Measurements from ENCODE around the gene DOLK.

The DOLK gene

GRCh38 chr9:128943832-128944620, 3.4 kb downstream of the DOLK start:
- TF ChIP-seq TARDBP (IDR thresholded peaks at IDR 0.05) (no peak), SUZ12 (IDR thresholded peaks at IDR 0.05) (no peak), ZNF384 (IDR thresholded peaks at IDR 0.05) (no peak), SP1 (IDR thresholded peaks at IDR 0.05) (no peak), LEF1 (IDR thresholded peaks at IDR 0.05; ENCODE audit: borderline replicate concordance) (no peak), NFRKB (IDR thresholded peaks at IDR 0.05) (no peak), ELF4 (IDR thresholded peaks at IDR 0.05) (no peak), L3MBTL2 (conservative IDR thresholded peaks at IDR 0.05) (no peak), HDGF (IDR thresholded peaks at IDR 0.05; ENCODE audit: borderline replicate concordance) (no peak), ARNT (IDR thresholded peaks at IDR 0.05) (no peak), FOXM1 (IDR thresholded peaks at IDR 0.05; ENCODE audit: borderline replicate concordance) (no peak), CTBP1 (IDR thresholded peaks at IDR 0.05; ENCODE audit: borderline replicate concordance) (no peak), FOXA1 (IDR thresholded peaks at IDR 0.05) (no peak), PKNOX1 (IDR thresholded peaks at IDR 0.05) (no peak)
- no peak for DNase-seq (ENCODE audit: extremely low spot score)
- ChIA-PET POLR2A (no interaction called here), CTCF (no interaction called here)

- TF ChIP-seq PKNOX1 (IDR thresholded peaks at IDR 0.05) (no peak), HDGF (IDR thresholded peaks at IDR 0.05; ENCODE audit: borderline replicate concordance) (no peak), FOXK2 (IDR thresholded peaks at IDR 0.05) (no peak), BHLHE40 (IDR thresholded peaks at IDR 0.05; ENCODE audit: borderline replicate concordance) (no peak), ZNF384 (IDR thresholded peaks at IDR 0.05) (no peak), CTBP1 (IDR thresholded peaks at IDR 0.05; ENCODE audit: borderline replicate concordance) (no peak), TARDBP (IDR thresholded peaks at IDR 0.05) (no peak), NFRKB (IDR thresholded peaks at IDR 0.05) (no peak), SP1 (IDR thresholded peaks at IDR 0.05) (no peak)
- no peak for DNase-seq (ENCODE audit: extremely low spot score)
- ChIA-PET POLR2A (no interaction called here), CTCF (no interaction called here)
These were observed 6.3 kb downstream of the DOLK start for GRCh38 chr9:128940946-128941755.

DNA sequence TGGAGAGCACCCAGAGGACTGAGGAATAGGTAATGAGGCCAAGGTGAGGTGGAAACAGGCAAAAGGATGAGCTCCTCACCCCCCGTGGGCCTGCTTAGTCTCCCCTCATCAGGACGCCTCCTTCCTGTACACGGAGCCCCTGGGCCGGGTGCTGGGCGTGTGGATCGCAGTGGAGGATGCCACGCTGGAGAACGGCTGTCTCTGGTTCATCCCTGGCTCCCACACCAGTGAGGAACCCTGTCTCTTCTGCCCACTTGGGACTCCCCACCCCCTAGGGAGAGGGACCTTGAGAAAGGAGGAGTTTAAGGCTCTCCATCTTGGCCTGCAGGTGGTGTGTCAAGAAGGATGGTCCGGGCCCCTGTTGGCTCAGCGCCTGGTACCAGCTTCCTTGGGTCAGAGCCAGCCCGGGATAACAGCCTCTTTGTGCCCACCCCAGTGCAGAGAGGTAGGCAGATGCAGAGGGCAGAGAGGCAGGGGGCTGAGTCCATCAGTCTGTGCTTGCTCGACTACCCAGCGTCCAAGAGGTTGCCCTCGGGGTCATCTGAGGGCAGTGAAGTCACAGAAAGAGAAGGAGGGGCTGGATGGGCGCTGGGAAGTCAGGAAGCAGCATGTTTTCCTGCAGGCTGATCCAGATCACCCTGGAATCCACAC, 7.0 kb downstream of the DOLK start:
- POLR2A ChIA-PET: no interaction called here
- TF ChIP-seq TARDBP (IDR thresholded peaks at IDR 0.05) (no peak), BHLHE40 (IDR thresholded peaks at IDR 0.05; ENCODE audit: borderline replicate concordance) (no peak), NFRKB (IDR thresholded peaks at IDR 0.05) (no peak), SP1 (IDR thresholded peaks at IDR 0.05) (no peak), ARNT (IDR thresholded peaks at IDR 0.05) (no peak), ELF4 (IDR thresholded peaks at IDR 0.05) (no peak), L3MBTL2 (conservative IDR thresholded peaks at IDR 0.05) (no peak), HDGF (IDR thresholded peaks at IDR 0.05; ENCODE audit: borderline replicate concordance) (no peak), CTBP1 (IDR thresholded peaks at IDR 0.05; ENCODE audit: borderline replicate concordance) (no peak), ZNF384 (IDR thresholded peaks at IDR 0.05) (no peak), PKNOX1 (IDR thresholded peaks at IDR 0.05) (no peak), SUZ12 (IDR thresholded peaks at IDR 0.05) (no peak), FOXM1 (IDR thresholded peaks at IDR 0.05; ENCODE audit: borderline replicate concordance) (no peak), LEF1 (IDR thresholded peaks at IDR 0.05; ENCODE audit: borderline replicate concordance) (no peak), FOXK2 (IDR thresholded peaks at IDR 0.05) (no peak), FOXA1 (IDR thresholded peaks at IDR 0.05) (no peak)
- DNase-seq (ENCODE audit: extremely low spot score): no peak
- CTCF ChIA-PET: no interaction called here

DNA sequence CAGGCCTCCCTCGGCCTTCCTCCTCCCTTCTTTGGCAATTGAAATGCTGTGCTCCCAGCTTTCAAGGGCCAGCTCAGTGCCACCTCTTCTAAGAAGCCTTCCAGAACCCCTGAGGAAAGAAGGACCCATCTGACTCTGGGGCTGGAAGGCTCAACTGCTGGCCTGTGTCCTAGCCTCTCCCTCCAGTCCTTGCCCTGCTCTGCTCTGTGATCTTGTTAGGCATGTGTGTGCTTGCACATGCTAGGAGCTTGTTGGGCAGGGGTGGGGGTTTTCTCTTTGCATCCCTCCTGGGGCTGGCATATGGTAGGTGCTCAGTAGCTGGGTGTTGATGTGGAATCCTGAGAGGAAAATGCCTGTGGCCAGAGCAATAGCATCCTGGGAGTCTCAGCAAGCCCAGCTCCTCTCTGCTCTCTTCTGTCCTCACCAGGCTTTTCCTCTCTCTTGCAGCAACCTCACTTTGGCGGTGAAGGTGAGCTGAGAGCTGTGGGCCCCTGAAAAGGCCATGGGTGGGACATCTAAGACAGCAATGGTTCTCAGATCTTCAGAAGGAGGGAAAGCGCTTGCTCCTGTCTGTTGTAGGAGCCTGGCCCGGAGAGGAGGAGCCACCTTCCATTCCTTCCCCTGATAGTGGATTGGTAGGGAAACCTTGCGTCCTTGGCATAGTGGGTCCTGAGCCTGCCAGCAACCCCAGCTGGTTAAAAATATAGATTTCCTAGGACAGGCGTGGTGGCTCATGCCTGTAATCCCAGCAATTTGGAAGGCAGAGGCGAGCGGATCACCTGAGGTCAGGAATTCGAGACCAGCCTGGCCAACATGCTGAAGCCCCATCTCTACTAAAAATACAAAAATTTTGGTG, 9.9 kb downstream of the DOLK start:
- ChIA-PET POLR2A (interaction anchor here (1.2 kb wide), 2 partner anchors 10 to 11 kb away, joined by 3 read pairs; no protein-coding TSS in a partner anchor), CTCF (no interaction called here)
- no peak for DNase-seq (ENCODE audit: extremely low spot score)
- TF ChIP-seq NFRKB (IDR thresholded peaks at IDR 0.05) (no peak), CTBP1 (IDR thresholded peaks at IDR 0.05; ENCODE audit: borderline replicate concordance) (no peak), L3MBTL2 (conservative IDR thresholded peaks at IDR 0.05) (no peak), TARDBP (IDR thresholded peaks at IDR 0.05) (no peak), BHLHE40 (IDR thresholded peaks at IDR 0.05; ENCODE audit: borderline replicate concordance) (no peak), LEF1 (IDR thresholded peaks at IDR 0.05; ENCODE audit: borderline replicate concordance) (no peak), SUZ12 (IDR thresholded peaks at IDR 0.05) (no peak), FOXA1 (IDR thresholded peaks at IDR 0.05) (no peak), ELF4 (IDR thresholded peaks at IDR 0.05) (no peak), PKNOX1 (IDR thresholded peaks at IDR 0.05) (no peak), HDGF (IDR thresholded peaks at IDR 0.05; ENCODE audit: borderline replicate concordance) (no peak)

Data from HEK293T (cell line).